SU-DHL-6 (cell line): Measurements from ENCODE around the gene RAD51AP2.
"Not testable (repeated sequence)": the region's sequence is repeated elsewhere in the genome, so short reads cannot be mapped to it uniquely, and the experiment has no call there.

Source experiments
- EZH2phosphoT487 ChIP-seq: fragments of 200-600 bp; sonication (generic), shearing (Covaris generic); conservative IDR thresholded peaks from 2 replicates; pipeline ENCODE4 v1.6.1; 2018; ENCODE audit warnings: mild to moderate bottlenecking, antibody characterized with exemption, low read length, moderate library complexity, mixed read lengths
- TF ChIP-seq, protein P1 (sequence below): fragments of 200-600 bp; sonication (generic); IDR thresholded peaks from one replicate; pipeline ENCODE4 v1.5.1; 2017; ENCODE audit warnings: antibody characterized with exemption, mild to moderate bottlenecking, low read length, moderate library complexity; ENCODE audit not compliant: insufficient read depth, poor library complexity, severe bottlenecking

DNA sequence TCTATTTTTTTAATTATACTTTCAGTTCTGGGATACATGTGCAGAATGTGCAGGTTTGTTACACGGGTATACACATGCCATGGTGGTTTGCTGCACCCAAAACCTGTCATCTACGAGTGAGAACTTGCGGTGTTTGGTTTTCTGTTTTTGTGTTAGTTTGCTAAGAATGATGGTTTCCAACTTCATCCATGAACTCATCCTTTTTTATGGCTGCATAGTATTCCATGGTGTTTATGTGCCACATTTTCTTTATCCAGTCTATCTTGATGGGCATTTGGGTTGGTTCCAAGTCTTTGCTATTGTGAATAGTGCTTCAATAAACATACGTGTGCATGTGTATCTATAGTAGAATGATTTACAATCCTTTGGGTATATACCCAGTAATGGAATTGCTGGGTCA lies 29.6 kb downstream of the RAD51AP2 start:
- TF ChIP-seq, protein P1, sequence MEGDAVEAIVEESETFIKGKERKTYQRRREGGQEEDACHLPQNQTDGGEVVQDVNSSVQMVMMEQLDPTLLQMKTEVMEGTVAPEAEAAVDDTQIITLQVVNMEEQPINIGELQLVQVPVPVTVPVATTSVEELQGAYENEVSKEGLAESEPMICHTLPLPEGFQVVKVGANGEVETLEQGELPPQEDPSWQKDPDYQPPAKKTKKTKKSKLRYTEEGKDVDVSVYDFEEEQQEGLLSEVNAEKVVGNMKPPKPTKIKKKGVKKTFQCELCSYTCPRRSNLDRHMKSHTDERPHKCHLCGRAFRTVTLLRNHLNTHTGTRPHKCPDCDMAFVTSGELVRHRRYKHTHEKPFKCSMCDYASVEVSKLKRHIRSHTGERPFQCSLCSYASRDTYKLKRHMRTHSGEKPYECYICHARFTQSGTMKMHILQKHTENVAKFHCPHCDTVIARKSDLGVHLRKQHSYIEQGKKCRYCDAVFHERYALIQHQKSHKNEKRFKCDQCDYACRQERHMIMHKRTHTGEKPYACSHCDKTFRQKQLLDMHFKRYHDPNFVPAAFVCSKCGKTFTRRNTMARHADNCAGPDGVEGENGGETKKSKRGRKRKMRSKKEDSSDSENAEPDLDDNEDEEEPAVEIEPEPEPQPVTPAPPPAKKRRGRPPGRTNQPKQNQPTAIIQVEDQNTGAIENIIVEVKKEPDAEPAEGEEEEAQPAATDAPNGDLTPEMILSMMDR = not testable (repeated sequence)
- not testable (repeated sequence) for TF ChIP-seq EZH2phosphoT487
